PFSK-1 (cell line): ENCODE data around the gene USP2.

Experiments used
- FOXP2 ChIP-seq: optimal IDR thresholded peaks from 2 replicates; pipeline ENCODE3; 2011; ENCODE audit warnings: borderline replicate concordance, control low read depth, inconsistent platforms; ENCODE audit not compliant: insufficient read depth; ENCODE audit errors: extremely low read length, extremely low read depth
- POLR2AphosphoS5 ChIP-seq: IDR thresholded peaks from 2 replicates; pipeline ENCODE4 v1.6.1; 2012; ENCODE audit warnings: low read depth, mild to moderate bottlenecking, control low read depth, low read length, moderate library complexity
- REST ChIP-seq, 2 experiments: IDR thresholded peaks; 2 replicates each; pipeline versions ENCODE4 v1.6.1 to v1.8.0; 2011 to 2012; ENCODE audit warnings: low read depth in 2 of 2, low read length in 2 of 2, control low read depth in 1 of 2, inconsistent platforms in 1 of 2, mild to moderate bottlenecking in 1 of 2, moderate library complexity in 1 of 2; ENCODE audit not compliant: insufficient read depth in 1 of 2
- SIN3A ChIP-seq: IDR thresholded peaks from 2 replicates; pipeline ENCODE4 v1.6.1; 2012; ENCODE audit warnings: mild to moderate bottlenecking, low read length, moderate library complexity, borderline replicate concordance; ENCODE audit not compliant: insufficient read depth
- TAF1 ChIP-seq: IDR thresholded peaks from 2 replicates; pipeline ENCODE4 v1.6.1; 2012; ENCODE audit warnings: low read length, control low read depth, borderline replicate concordance; ENCODE audit not compliant: insufficient read depth

The USP2 gene

GRCh38 chr11:119373921-119374631 is 7.4 kb downstream of the USP2 start:
- TF ChIP-seq POLR2AphosphoS5 (no peak), SIN3A (no peak), FOXP2 (no peak), REST (IDR thresholded peaks at IDR 0.05; ENCODE audit: insufficient read depth in 1 of 2, low read depth in 2 of 2, low read length in 2 of 2) (no peak)

GRCh38 chr11:119373059-119373920 is 8.2 kb downstream of the USP2 start:
- TF ChIP-seq REST (IDR thresholded peaks at IDR 0.05; ENCODE audit: insufficient read depth in 1 of 2, low read depth in 2 of 2, low read length in 2 of 2) (no peak), FOXP2 (no peak), TAF1 (no peak), POLR2AphosphoS5 (no peak), SIN3A (no peak)

GRCh38 chr11:119372260-119373058 is 9.0 kb downstream of the USP2 start:
- no peak for TF ChIP-seq FOXP2
- TF ChIP-seq SIN3A = no peak
- no peak for TF ChIP-seq TAF1
- TF ChIP-seq POLR2AphosphoS5 = no peak
- TF ChIP-seq REST (IDR thresholded peaks at IDR 0.05; ENCODE audit: insufficient read depth in 1 of 2, low read depth in 2 of 2, low read length in 2 of 2) = no peak

GRCh38 chr11:119371778-119372182 is 9.7 kb downstream of the USP2 start:
- TF ChIP-seq TAF1 (no peak), FOXP2 (no peak), REST (IDR thresholded peaks at IDR 0.05; ENCODE audit: insufficient read depth in 1 of 2, low read depth in 2 of 2, low read length in 2 of 2) (no peak)
